ENCODE data around the gene OR2V2. TPM values are rescaled to one million over a fixed set of nuclear protein-coding genes. Genes with fewer than 3 reads are reported as not detected.

Gene OR2V2
- total RNA-seq, 1 donor from 2014 or later = not detected

GRCh38 chr5:181189962-181190710 is 42.8 kb downstream of the OR2V2 start:
- no peak for DNase-seq (ENCODE audit: low read depth, low spot score)

DNA sequence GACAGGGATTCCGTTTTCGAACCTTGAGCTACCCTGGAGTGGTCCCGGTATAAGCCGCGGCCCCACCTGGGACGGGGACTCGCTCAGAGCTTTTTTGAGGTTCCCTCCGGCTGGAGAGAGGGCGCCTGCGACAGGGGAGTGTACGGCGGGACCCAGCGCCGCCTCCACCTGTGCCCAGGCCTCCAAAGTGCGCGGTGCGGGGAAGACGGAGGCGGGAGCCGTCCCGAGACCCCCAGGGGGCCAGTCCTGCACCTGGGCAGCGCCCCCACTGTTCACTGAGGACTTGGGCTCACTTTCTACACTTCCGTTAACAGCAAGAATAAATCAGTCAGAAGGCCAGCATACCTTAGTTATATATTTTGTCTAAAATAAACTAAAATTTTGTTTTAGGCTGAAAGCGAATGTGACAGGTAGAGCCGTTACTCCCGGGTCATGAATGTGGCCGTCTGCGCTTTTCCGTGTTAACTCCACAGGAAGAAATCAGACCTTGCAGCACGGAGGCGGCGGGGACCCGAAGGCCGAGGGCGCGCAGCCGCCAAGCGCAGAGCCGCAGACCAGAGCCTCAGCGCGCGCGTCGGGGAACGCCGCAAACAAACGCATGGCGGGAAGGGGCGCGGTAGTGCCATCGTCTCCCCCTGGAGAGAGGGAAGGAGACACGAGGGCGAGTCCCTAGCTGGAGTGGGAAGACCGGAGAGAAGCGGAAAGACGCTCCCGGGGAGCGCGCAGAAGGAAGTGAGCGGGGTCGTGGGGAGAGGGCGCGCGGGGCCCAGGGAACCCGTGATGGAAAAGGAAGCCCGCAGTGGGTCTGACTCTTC is 43.5 kb downstream of the OR2V2 start:
- DNase-seq (ENCODE audit: low read depth, low spot score) = no peak

DNA sequence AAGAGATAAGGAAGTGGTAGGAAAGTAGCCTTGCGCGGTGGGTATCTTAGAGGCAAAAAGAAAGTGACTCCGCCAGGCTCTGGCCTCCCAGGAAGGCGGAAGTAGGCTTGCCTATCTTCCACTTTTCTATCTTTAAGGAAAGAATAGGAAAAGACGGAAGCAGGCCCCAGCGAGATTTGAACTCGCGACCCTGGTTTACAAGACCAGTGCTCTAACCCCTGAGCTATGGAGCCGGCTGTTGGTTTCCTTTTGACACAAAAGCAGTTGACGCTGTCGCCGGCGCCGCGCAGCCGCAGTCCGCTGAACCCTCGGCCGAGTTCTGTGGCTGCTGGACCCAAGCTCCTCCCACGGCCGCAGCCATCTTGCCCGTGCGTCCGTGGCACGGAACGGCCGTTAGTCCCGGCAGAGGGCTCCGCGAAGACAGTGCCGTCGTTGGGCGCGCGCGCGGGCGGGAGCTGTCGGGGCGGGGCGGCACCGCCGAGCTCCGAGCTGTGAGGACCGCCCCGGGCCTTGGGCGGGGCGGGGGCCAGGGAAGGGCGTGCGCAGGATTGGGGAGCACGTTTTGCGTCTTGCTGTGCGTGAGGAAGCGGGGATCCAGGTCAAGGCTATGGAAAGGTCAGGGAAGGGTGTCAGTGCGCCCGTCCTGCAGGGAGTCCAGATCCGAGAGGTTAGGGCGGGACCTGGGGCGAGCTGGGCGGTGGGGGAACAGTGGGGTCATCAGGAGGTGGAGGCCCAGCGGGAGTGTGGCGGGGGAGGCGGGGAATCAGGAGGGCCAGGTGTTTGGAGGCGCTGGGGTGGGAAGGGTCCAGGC is 44.3 kb downstream of the OR2V2 start:
- peak; percentile 76 for DNase-seq (ENCODE audit: low read depth, low spot score)

DNA sequence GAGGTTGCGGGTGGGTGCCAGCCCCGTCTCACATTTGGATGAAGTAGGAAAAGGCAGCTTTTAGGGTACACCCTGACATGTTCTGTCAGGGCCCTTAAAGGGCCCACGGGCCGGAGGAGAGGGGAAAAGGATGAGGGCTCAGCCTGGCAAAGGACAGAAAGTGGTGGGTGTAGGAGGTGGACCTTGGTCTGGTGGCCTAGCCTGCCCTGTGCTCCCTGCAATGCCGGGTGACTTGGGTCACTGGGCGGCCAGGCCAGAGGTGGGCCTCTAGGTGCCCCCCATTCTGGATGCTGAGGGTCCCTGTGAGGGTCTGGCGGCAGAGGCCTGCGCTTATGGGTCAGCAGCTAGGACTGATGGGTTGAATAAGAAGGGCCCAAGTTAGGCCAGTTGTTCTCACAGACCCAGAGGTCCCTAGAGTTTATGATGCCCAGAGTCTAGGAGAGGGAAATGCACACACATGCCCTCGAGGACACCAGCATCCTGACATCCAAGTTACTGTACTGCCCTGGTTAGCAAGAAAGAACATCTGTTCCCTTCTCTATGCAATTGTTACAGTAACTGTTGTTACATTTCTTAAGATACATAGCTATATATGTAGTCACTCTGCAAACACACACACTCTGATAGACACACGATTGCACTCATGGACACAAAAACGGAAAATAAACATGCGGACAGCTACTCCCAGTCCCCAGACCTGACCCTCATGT is 45.1 kb downstream of the OR2V2 start:
- DNase-seq (ENCODE audit: low read depth, low spot score) = no peak

DNA sequence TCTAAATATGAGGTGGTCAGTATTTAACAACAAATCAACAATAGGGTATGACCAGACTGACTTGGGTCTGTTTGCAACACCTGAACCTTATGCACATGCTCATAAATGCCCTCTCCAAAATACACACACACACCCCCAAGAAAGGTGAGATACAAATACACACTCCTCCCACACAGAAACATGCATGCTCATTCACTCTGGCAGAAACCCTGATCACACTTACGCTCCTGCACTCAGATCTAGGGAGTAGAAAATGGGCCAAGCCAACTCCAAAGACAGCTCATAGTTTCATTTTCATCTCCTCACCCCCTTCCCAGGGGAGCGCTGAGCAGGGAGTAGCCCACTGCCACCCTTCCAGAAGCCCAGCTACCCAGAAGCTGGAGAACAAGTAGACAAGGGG is 46.3 kb downstream of the OR2V2 start:
- DNase-seq (ENCODE audit: low read depth, low spot score) = no peak

GRCh38 chr5:181194489-181195248 is 47.3 kb downstream of the OR2V2 start:
- no peak for DNase-seq (ENCODE audit: low read depth, low spot score)

GRCh38 chr5:181195249-181195761 is 47.9 kb downstream of the OR2V2 start:
- DNase-seq (ENCODE audit: low read depth, low spot score) = no peak

GRCh38 chr5:181197326-181197951 is 50.1 kb downstream of the OR2V2 start:
- DNase-seq (ENCODE audit: low read depth, low spot score) = no peak

- no peak for DNase-seq (ENCODE audit: low read depth, low spot score)
Measured at GRCh38 chr5:181198106-181198685, 50.8 kb downstream of the OR2V2 start.

DNA sequence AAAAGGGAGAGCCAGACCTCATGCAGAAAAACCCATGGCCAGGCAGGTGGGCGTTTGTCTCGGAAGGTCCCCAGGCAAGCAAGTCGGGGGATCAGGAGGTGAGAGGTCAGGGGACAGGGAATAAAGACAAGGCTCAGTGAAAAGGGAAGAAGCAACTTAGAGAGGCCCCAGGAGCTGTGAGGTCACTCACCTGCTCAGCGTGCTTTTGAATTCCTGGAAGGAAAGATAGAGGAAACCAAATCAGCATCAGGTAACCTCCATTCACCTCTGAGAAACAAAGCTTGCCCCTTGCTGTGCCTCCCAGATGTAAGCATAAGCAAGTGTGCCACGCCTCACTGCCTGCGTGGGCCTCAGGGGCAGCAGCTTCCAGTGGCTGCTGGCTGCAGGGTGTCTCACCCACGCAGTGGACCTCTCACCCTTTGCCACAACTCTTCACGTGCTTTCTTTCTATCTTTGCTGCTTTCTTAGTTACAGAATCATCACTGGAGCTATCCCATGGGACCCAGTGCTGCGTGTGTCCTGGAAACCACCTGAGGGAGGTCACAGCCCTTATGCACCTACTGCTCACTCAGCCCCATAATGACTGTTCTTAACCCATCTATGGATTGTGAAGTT is 51.6 kb downstream of the OR2V2 start:
- no peak for DNase-seq (ENCODE audit: low read depth, low spot score)

DNA sequence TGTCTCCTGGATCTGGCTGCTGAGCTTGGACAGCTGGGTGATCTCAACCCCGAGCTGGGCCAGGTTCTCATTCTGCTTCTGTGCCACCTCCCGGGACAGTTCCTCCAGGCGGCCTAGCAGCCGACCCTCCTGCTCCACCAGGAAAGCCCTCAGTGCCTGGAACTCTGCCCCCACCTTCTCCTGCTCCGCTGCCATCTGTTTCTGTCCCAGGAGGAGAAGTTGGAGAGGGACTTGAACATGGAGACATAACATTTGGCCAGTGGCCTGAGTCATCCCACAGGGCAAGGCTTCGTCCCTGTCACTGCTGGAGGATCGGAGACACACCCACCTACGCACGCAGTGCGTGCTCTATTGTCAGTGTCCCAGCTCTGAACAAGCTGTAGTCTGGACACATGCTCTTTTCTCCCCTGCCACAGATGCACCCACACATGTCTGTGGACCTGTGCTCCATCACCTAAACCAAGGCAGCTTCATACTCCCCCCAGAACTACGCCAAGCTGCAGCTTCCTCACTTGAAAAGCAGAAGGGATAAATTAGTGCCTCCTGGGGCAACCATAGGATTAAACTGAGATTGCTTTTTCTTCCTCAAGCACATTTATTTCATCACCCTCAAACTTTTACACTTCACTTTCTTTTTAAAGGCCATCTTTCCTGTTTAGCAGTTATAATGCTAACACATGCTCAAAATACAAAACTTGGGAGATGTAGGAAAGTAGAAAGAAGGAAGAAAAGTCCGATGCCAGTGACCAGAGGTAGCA is 52.7 kb downstream of the OR2V2 start:
- DNase-seq (ENCODE audit: low read depth, low spot score) = no peak

DNA sequence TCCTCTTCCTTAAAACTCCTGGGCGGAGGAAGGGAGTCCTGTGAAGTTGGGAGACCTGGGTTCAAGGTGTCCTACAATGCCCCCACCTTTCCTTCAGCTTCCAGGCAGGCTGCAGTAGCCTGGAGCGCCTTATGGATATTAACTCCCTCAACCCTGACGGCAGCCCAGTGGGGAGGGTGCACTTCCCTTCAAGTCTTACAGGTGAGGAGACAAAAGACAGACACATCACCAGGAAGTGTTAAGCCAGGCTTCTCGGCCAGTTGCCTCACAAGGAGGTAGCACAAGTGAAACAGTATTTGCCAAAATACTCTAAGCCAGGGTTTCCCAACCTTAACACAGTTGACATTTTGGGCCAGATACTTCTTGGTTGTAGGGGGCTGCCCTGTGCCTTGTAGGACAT is 53.4 kb downstream of the OR2V2 start:
- DNase-seq (ENCODE audit: low read depth, low spot score) = no peak

DNA sequence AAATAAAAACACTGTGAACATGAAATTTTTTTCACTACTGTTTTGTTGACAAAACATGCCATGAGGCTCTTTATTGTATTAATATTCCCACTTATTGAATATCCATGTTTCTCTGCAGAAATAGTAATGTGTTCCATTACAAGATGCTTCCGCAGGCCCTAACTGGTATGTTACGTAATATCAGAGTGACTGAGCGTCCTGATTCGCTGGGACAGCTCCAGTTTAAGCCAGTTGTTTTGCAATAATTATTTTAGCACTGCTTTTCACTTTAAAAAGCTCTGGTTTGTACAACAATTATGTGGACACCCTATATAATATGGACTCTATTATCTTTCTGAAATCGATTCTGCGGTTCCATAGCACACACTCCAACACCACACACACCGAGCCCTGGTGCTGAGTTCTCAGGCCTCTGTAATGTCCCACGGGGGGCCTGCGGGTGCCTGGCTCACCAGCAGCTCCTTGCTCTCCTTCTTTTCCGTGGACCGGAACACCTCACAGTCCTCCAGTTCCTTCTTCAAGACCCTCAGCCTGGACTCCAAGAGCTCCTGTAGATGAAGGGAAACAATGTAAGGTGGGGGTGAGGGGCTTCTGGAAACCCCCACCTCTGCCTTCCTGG is 55.8 kb downstream of the OR2V2 start:
- no peak for DNase-seq (ENCODE audit: low read depth, low spot score)

DNA sequence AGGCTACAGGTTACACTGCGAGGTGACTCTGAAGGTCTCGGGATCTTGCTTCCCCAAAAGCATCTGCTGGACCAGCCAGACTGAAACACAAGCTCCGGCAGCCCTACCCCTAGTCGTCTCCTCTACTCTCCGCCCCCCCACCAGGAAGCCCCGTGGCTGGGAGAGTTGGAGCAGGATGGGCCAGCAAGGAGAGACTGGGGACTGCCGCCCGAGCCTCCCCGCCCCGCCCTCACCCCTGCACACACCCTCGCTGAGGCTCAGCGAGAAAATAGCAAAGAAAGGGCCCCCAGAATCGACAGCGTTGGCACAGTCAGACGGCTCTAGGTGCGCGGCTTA is 56.4 kb downstream of the OR2V2 start:
- DNase-seq (ENCODE audit: low read depth, low spot score) = no peak

- DNase-seq (ENCODE audit: low read depth, low spot score) = no peak
Measured at GRCh38 chr5:181204113-181204825, 56.9 kb downstream of the OR2V2 start.

- DNase-seq (ENCODE audit: low read depth, low spot score) = no peak
Measured at GRCh38 chr5:181204826-181205760, 57.7 kb downstream of the OR2V2 start, which contains the start of gene TRIM7. Gene TRIM7, minus strand, starts transcription at chr5:181205196. Its CDS starts 86 bp downstream, at chr5:181205110.

Data from pulmonary artery endothelial cell (primary cell).